Glutamatergic neuron (in vitro differentiated cells): ENCODE results near the gene RNF26. TPM values are rescaled to one million over a fixed set of nuclear protein-coding genes. Genes with fewer than 3 reads are reported as not detected.

Source experiments
- DNase-seq: peaks from one replicate; pipeline ENCODE4 v3.0.0; 2022
- H3K27ac Mint-ChIP-seq: one replicate; pipeline ENCODE4 v1.8.0; 2020; ENCODE audit warnings: mild to moderate bottlenecking, mixed read lengths, inconsistent platforms; ENCODE audit not compliant: unreplicated experiment
- H3K27me3 Mint-ChIP-seq: one replicate; pipeline ENCODE4 v1.8.0; 2020; ENCODE audit warnings: mild to moderate bottlenecking, moderate library complexity, mixed read lengths, inconsistent platforms; ENCODE audit not compliant: unreplicated experiment
- H3K36me3 Mint-ChIP-seq: one replicate; pipeline ENCODE4 v1.8.0; 2020; ENCODE audit warnings: mild to moderate bottlenecking, mixed read lengths, inconsistent platforms; ENCODE audit not compliant: unreplicated experiment
- H3K4me1 Mint-ChIP-seq: one replicate; pipeline ENCODE4 v1.8.0; 2020; ENCODE audit warnings: mild to moderate bottlenecking, low read depth, mixed read lengths, inconsistent platforms; ENCODE audit not compliant: unreplicated experiment
- H3K4me3 Mint-ChIP-seq: one replicate; pipeline ENCODE4 v1.8.0; 2020; ENCODE audit warnings: mild to moderate bottlenecking, mixed read lengths, inconsistent platforms; ENCODE audit not compliant: unreplicated experiment
- H3K9me3 Mint-ChIP-seq: one replicate; pipeline ENCODE4 v1.8.0; 2020; ENCODE audit warnings: mild to moderate bottlenecking, moderate library complexity, mixed read lengths, inconsistent platforms; ENCODE audit not compliant: unreplicated experiment
- CTCF ChIP-seq: fragments of 200-600 bp; sonication (generic); IDR thresholded peaks from one replicate; pipeline ENCODE4 v1.5.0; 2021; ENCODE audit not compliant: partially characterized antibody, unreplicated experiment
- total RNA-seq: library from RNA; stranded (reverse); fragmentation: NEBNext Ultra II Directional; extraction: Animal tissue kit (Norgen Biotek cat#: 25700); gene quantifications from one replicate; pipeline ENCODE4 v1.2.1, GENCODE V29; 2021; ENCODE audit not compliant: unreplicated experiment

RNF26 gene
- total RNA-seq, 1 donor from 2014 or later = 20.6 TPM

- Mint-ChIP-seq H3K36me3 (no peaks in the 10 kb centered on the region), H3K27ac (no peak overlapping the region), H3K4me1 (peaks cover 29% of the 10 kb centered on the region), H3K4me3 (peak overlapping the region; percentile 86), H3K27me3 (peaks cover 11% of the 10 kb centered on the region), H3K9me3 (peaks cover 7% of the 10 kb centered on the region)
- TF ChIP-seq CTCF = no peak
- peak; percentile 70 for DNase-seq
These were observed 29.7 kb downstream of the RNF26 start for GRCh38 chr11:119363851-119364590.

- Mint-ChIP-seq H3K4me1 (peaks cover 33% of the 10 kb centered on the region), H3K27me3 (peaks cover 14% of the 10 kb centered on the region), H3K27ac (no peak overlapping the region), H3K4me3 (no peak overlapping the region), H3K36me3 (no peaks in the 10 kb centered on the region), H3K9me3 (peaks cover 7% of the 10 kb centered on the region)
- no peak for DNase-seq
- TF ChIP-seq CTCF = no peak
These were observed 30.8 kb downstream of the RNF26 start for GRCh38 chr11:119365071-119365591.

- no peaks in the 10 kb centered on the region for H3K36me3 Mint-ChIP-seq
- H3K9me3 Mint-ChIP-seq = peaks cover 7% of the 10 kb centered on the region
- H3K27ac Mint-ChIP-seq = no peak overlapping the region
- no peak for TF ChIP-seq CTCF
- H3K27me3 Mint-ChIP-seq = peaks cover 19% of the 10 kb centered on the region
- H3K4me3 Mint-ChIP-seq = no peak overlapping the region
- peaks cover 43% of the 10 kb centered on the region for H3K4me1 Mint-ChIP-seq
- DNase-seq = no peak
These were observed 32.6 kb downstream of the RNF26 start for GRCh38 chr11:119366690-119367620.

- Mint-ChIP-seq H3K36me3 (no peaks in the 10 kb centered on the region), H3K27me3 (peaks cover 16% of the 10 kb centered on the region), H3K4me1 (peaks cover 40% of the 10 kb centered on the region), H3K27ac (no peak overlapping the region), H3K4me3 (no peak overlapping the region), H3K9me3 (peaks cover 3% of the 10 kb centered on the region)
- no peak for DNase-seq
- no peak for TF ChIP-seq CTCF
These were observed 33.4 kb downstream of the RNF26 start for GRCh38 chr11:119367661-119368120.
